ENCODE data around the gene RANBP10. TPM values are rescaled to one million over a fixed set of nuclear protein-coding genes. Genes with fewer than 3 reads are reported as not detected.

RANBP10 gene
- total and polyA plus RNA-seq, 10 of the 15 experiments (the other 5 are each of a cell fraction or from before 2014, with no cell fraction given) = 1.2 to 20.4 (median 10.8) TPM

DNA sequence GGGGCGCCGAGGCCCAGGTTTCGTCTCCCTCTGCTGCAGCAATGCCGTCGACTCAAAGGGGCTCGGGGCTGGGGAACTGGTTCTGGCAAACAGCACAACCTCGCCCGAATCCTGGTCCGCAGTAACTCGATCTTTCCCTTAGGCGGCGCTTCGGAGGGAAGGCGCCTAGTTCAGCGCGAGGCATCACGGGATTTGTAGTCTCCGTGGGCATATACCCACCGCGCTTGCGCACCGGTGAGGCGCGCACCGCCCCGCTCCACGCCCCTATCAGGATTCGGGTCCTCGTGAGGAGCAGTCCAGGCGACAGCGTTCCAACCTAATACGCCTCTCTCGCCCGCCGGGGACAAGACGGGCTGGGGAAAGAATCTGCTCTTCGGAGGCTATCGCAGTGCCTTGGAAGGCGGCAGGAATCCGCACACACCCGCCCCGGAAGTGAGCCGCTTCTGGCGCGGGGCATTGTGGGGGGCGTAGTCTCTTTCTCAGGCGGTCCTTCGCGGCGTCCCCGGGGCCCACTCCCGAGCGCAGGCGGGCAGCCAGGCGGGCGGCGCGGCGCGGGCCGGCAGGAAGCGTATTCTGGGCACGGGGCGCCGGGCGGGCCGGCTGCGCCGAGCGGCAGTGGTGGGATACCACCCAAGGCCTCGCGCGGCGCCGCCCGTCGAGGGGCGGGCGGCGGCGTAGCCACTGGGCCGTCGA lies 35.6 kb upstream of the RANBP10 start, which contains the start of gene THAP11:
Gene THAP11, plus strand, starts transcription at position 505 of the 693 bp plus-strand sequence. CDS start 235 bp downstream, outside the sequence.
- peak; percentile 93 for FAIRE-seq
- TF ChIP-seq TCF7 (IDR thresholded peaks at IDR 0.05; ENCODE audit: borderline replicate concordance) (no peak), MXI1 (IDR thresholded peaks at IDR 0.05; ENCODE audit: low read depth, low read length) (peak; percentile 44; the same call in 1 of the 2 replicates), TBL1XR1 (IDR thresholded peaks at IDR 0.05; ENCODE audit: low read depth, low read length) (0 out of 2 replicates have a peak, but pooled peaks have one; percentile 26), CHD2 (IDR thresholded peaks at IDR 0.05; ENCODE audit: borderline replicate concordance, low read depth, low read length) (peak; percentile 73; the same call in 1 of the 2 replicates), BACH1 (IDR thresholded peaks at IDR 0.05; ENCODE audit: borderline replicate concordance) (peak; percentile 50; the same call in 1 of the 2 replicates), NFIC (IDR thresholded peaks at IDR 0.05; ENCODE audit: low read depth, low read length) (no peak), FOS (IDR thresholded peaks at IDR 0.05; ENCODE audit: borderline replicate concordance, extremely low read depth, insufficient read length) (no peak), NBN (IDR thresholded peaks at IDR 0.05) (0 out of 2 replicates have a peak, but pooled peaks have one; percentile 21), SRF (IDR thresholded peaks at IDR 0.05; ENCODE audit: low read depth in 2 of 2, low read length in 2 of 2) (0 out of 4 replicates have a peak, but pooled peaks of 1 of the 2 experiments have one; percentile 8), SREBF2 (IDR thresholded peaks at IDR 0.05; ENCODE audit: low read length) (no peak), LARP7 (IDR thresholded peaks at IDR 0.05) (peak; percentile 85), JUND (IDR thresholded peaks at IDR 0.05; ENCODE audit: low read depth, low read length) (0 out of 2 replicates have a peak, but pooled peaks have one; percentile 18), POLR2AphosphoS2 (IDR thresholded peaks at IDR 0.05; ENCODE audit: low read depth, low read length) (no peak), RAD21 (IDR thresholded peaks at IDR 0.05; ENCODE audit: insufficient read depth, low read depth, low read length) (0 out of 2 replicates have a peak, but pooled peaks have one; percentile 24), SMC3 (IDR thresholded peaks at IDR 0.05; ENCODE audit: borderline replicate concordance, low read length) (peak; percentile 49)
- TF ChIP-seq, protein P1, sequence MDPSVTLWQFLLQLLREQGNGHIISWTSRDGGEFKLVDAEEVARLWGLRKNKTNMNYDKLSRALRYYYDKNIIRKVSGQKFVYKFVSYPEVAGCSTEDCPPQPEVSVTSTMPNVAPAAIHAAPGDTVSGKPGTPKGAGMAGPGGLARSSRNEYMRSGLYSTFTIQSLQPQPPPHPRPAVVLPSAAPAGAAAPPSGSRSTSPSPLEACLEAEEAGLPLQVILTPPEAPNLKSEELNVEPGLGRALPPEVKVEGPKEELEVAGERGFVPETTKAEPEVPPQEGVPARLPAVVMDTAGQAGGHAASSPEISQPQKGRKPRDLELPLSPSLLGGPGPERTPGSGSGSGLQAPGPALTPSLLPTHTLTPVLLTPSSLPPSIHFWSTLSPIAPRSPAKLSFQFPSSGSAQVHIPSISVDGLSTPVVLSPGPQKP (IDR thresholded peaks at IDR 0.05; ENCODE audit: low read depth, low read length) = peak; percentile 73; the same call in 1 of the 2 replicates
- TF ChIP-seq, protein P2, sequence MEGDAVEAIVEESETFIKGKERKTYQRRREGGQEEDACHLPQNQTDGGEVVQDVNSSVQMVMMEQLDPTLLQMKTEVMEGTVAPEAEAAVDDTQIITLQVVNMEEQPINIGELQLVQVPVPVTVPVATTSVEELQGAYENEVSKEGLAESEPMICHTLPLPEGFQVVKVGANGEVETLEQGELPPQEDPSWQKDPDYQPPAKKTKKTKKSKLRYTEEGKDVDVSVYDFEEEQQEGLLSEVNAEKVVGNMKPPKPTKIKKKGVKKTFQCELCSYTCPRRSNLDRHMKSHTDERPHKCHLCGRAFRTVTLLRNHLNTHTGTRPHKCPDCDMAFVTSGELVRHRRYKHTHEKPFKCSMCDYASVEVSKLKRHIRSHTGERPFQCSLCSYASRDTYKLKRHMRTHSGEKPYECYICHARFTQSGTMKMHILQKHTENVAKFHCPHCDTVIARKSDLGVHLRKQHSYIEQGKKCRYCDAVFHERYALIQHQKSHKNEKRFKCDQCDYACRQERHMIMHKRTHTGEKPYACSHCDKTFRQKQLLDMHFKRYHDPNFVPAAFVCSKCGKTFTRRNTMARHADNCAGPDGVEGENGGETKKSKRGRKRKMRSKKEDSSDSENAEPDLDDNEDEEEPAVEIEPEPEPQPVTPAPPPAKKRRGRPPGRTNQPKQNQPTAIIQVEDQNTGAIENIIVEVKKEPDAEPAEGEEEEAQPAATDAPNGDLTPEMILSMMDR (IDR thresholded peaks at IDR 0.05 in 2 of 3, conservative IDR thresholded peaks at IDR 0.05 in 1 of 3; ENCODE audit: control insufficient read depth in 2 of 3, extremely low read depth in 1 of 3, insufficient read depth in 1 of 3, low read depth in 3 of 3, low read length in 3 of 3) = peak; percentile 92 to 96 (median 95)

More for the DNA sequence above, 35.6 kb upstream of the RANBP10 start, which contains the start of gene THAP11:
- DNase-seq (ENCODE audit: low read depth, low spot score) (peak; percentile 79), ATAC-seq (peak; percentile 54)
- POLR2A ChIA-PET = interaction anchor here (0.7 kb wide), 1 partner anchor 276 kb away, joined by 3 read pairs; no protein-coding TSS in a partner anchor
- peaks cover 23% of the 10 kb centered on the region for H3K4me1 ChIP-seq (ENCODE audit: control insufficient read depth, insufficient read depth, low read length)
- peak within 1 kb of the TSS; percentile 96 for H3K4me3 ChIP-seq
- peaks cover 0 to 4% of the 10 kb centered on the region in 2 experiments; a peak in 1 of 4 replicates for H3K36me3 ChIP-seq (ENCODE audit: control insufficient read depth in 2 of 2, insufficient read depth in 2 of 2, low read length in 1 of 2)
- intact Hi-C loops (cut with micrococcal nuclease; ENCODE audit: unreplicated experiment) = no loop called here
- H2AFZ ChIP-seq (ENCODE audit: control insufficient read depth, low read depth, low read length) = peak within 1 kb of the TSS; percentile 100
- peak within 1 kb of the TSS; percentile 97 for H3K27ac ChIP-seq (ENCODE audit: control insufficient read depth, insufficient read depth)
- no peaks in the 10 kb centered on the region for H3K9me3 ChIP-seq (replicated peaks; ENCODE audit: control insufficient read depth, insufficient read depth, low read length)
- no TSS peak for BruUV-seq (replicated peaks)
- H3K4me2 ChIP-seq (ENCODE audit: control insufficient read depth, insufficient read depth) = peak within 1 kb of the TSS; percentile 93
- H3K79me2 ChIP-seq (ENCODE audit: control insufficient read depth, insufficient read depth, low read length) = peaks cover 32% of the 10 kb centered on the region
- RAD21 ChIA-PET (ENCODE audit: unreplicated experiment) = no interaction called here
- SMC1A ChIA-PET (ENCODE audit: uncharacterized antibody, unreplicated experiment) = no interaction called here
- peak within 1 kb of the TSS; percentile 91 for H3K9ac ChIP-seq (ENCODE audit: control insufficient read depth, insufficient read depth, low read length)
- no peaks in the 10 kb centered on the region for H3K27me3 ChIP-seq (replicated peaks in 1 of 2; ENCODE audit: control insufficient read depth in 2 of 2, insufficient read depth in 2 of 2, low read length in 1 of 2)
- H4K20me1 ChIP-seq (ENCODE audit: control insufficient read depth, insufficient read depth) = no peaks in the 10 kb centered on the region
- under 1% methylated on average over 78 of the region's 83 CpGs for WGBS (ENCODE audit: insufficient coverage, insufficient replicate concordance, low lambda C conversion rate, missing lambda C conversion rate)
- CTCF ChIA-PET = interaction anchor here (0.9 to 1.6 kb wide), 5 partner anchors 9 to 94 kb away, joined by 3 to 5 read pairs (median 5); partner anchors contain the start of gene PSMB10
- in situ Hi-C loops (cut with MboI) = no loop called here
